IMR-90 (cell line): ENCODE results near the gene ATP8B2. TPM values are rescaled to one million over a fixed set of nuclear protein-coding genes. Genes with fewer than 3 reads are reported as not detected.

ENCODE experiments used
- ATAC-seq: fragments of 200-7000 bp; cut with Tn5 transposase; 2 replicates; pipeline ENCODE4 v1.9.1; 2020; ENCODE audit warnings: low read depth, mild to moderate bottlenecking, moderate library complexity
- BruUV-seq: library from RNA; stranded (reverse); fragments of 400-500 nt; replicated peaks from 2 replicates; lab custom pipeline; 2021; lab: Mats Ljungman, UMichigan
- CTCF ChIA-PET: fragments of 300-600 bp; formaldehyde crosslinking; extraction: SDS; loops from one replicate; lab custom pipeline; 2021; ENCODE audit warnings: antibody characterized with exemption; lab: Yijun Ruan, JAX
- POLR2A ChIA-PET: fragments of 300-600 bp; sonication (Branson Sonifier 250); formaldehyde crosslinking; loops from one replicate; lab custom pipeline; 2022; ENCODE audit warnings: antibody characterized with exemption; ENCODE audit not compliant: unreplicated experiment; lab: Charles Lee
- DNase-seq: peaks from one replicate; pipeline ENCODE4 v3.0.0; 2013
- H2AFZ ChIP-seq: replicated peaks from 2 replicates; pipeline ENCODE3; 2013; ENCODE audit warnings: low read length, mild to moderate bottlenecking; ENCODE audit not compliant: poor library complexity
- H2AK5ac ChIP-seq: 2 replicates; pipeline ENCODE4 v1.6.1; 2013; ENCODE audit warnings: low read depth, low read length, inconsistent platforms
- H2AK9ac ChIP-seq: replicated peaks from 2 replicates; pipeline ENCODE3; 2013; ENCODE audit warnings: mild to moderate bottlenecking, low read depth, low read length, moderate library complexity; ENCODE audit not compliant: poor library complexity
- H2BK120ac ChIP-seq: 2 replicates; pipeline ENCODE4 v1.6.1; 2013; ENCODE audit warnings: low read depth, low read length, inconsistent platforms
- H2BK15ac ChIP-seq: 3 replicates; pipeline ENCODE4 v1.6.1; 2013; ENCODE audit warnings: low read depth, low read length, inconsistent platforms
- H2BK20ac ChIP-seq: 2 replicates; pipeline ENCODE4 v1.6.1; 2013; ENCODE audit warnings: low read depth, mild to moderate bottlenecking, inconsistent platforms, low read length, moderate library complexity
- H2BK5ac ChIP-seq: 2 replicates; pipeline ENCODE4 v1.6.1; 2013; ENCODE audit warnings: mild to moderate bottlenecking, low read depth, low read length, inconsistent platforms; ENCODE audit not compliant: poor library complexity, severe bottlenecking
- H3K14ac ChIP-seq: replicated peaks from 2 replicates; pipeline ENCODE4 v1.6.1; 2013; ENCODE audit warnings: low read depth, low read length, inconsistent platforms
- H3K18ac ChIP-seq: 2 replicates; pipeline ENCODE4 v1.6.1; 2013; ENCODE audit warnings: low read depth, low read length, control low read depth
- H3K23ac ChIP-seq: 2 replicates; pipeline ENCODE4 v1.6.1; 2013; ENCODE audit warnings: low read depth, low read length, inconsistent platforms
- H3K27ac ChIP-seq: 2 replicates; pipeline ENCODE4 v1.5.1; 2013; ENCODE audit warnings: mild to moderate bottlenecking, control low read depth, low read length; ENCODE audit not compliant: insufficient read depth
- H3K27me3 ChIP-seq: 2 replicates; pipeline ENCODE4 v1.6.1; 2013; ENCODE audit warnings: low read length; ENCODE audit not compliant: control insufficient read depth, insufficient read depth
- H3K36me3 ChIP-seq: 2 replicates; pipeline ENCODE4 v1.6.1; 2013; ENCODE audit warnings: low read length, mixed read lengths; ENCODE audit not compliant: control insufficient read depth, insufficient read depth
- H3K4ac ChIP-seq: 2 replicates; pipeline ENCODE4 v1.6.1; 2013; ENCODE audit warnings: low read depth, low read length, inconsistent platforms
- H3K4me1 ChIP-seq: 2 replicates; pipeline ENCODE4 v1.6.1; 2013; ENCODE audit warnings: low read length, mixed read lengths; ENCODE audit not compliant: control insufficient read depth, insufficient read depth
- H3K4me2 ChIP-seq: 2 replicates; pipeline ENCODE4 v1.6.1; 2013; ENCODE audit warnings: low read depth, mild to moderate bottlenecking, control low read depth, low read length, moderate library complexity
- H3K4me3 ChIP-seq: 2 replicates; pipeline ENCODE4 v1.5.1; 2013; ENCODE audit warnings: low read depth, mild to moderate bottlenecking, control low read depth, low read length, moderate library complexity; ENCODE audit not compliant: insufficient read depth
- H3K56ac ChIP-seq: 2 replicates; pipeline ENCODE4 v1.6.1; 2013; ENCODE audit warnings: low read length, inconsistent platforms; ENCODE audit not compliant: insufficient read depth; ENCODE audit errors: extremely low read depth
- H3K79me1 ChIP-seq, 2 experiments: 2 replicates each; pipeline ENCODE4 v1.6.1; 2013; ENCODE audit warnings: low read length in 2 of 2, inconsistent platforms in 1 of 2, low read depth in 1 of 2
- H3K9ac ChIP-seq: 2 replicates; pipeline ENCODE4 v1.6.1; 2013; ENCODE audit warnings: low read depth, low read length, control low read depth
- H3K9me1 ChIP-seq: 2 replicates; pipeline ENCODE4 v1.6.1; 2013; ENCODE audit warnings: low read length, inconsistent platforms; ENCODE audit not compliant: insufficient read depth
- H3K9me3 ChIP-seq: 2 replicates; pipeline ENCODE4 v1.6.1; 2013; ENCODE audit warnings: low read length; ENCODE audit not compliant: control insufficient read depth, insufficient read depth
- H4K20me1 ChIP-seq: 2 replicates; pipeline ENCODE4 v1.6.1; 2013; ENCODE audit warnings: low read length, inconsistent platforms; ENCODE audit not compliant: insufficient read depth
- H4K5ac ChIP-seq: 2 replicates; pipeline ENCODE4 v1.6.1; 2013; ENCODE audit warnings: mild to moderate bottlenecking, low read depth, low read length, control low read depth
- H4K8ac ChIP-seq, 2 experiments: 2 replicates each; pipeline ENCODE4 v1.6.1; 2013; ENCODE audit warnings: low read depth in 2 of 2, low read length in 2 of 2, control low read depth in 1 of 2, inconsistent platforms in 1 of 2
- H4K91ac ChIP-seq: 2 replicates; pipeline ENCODE4 v1.6.1; 2013; ENCODE audit warnings: low read depth, low read length, inconsistent platforms; ENCODE audit not compliant: insufficient read depth
- CTCF ChIP-seq: conservative IDR thresholded peaks from 2 replicates; pipeline ENCODE4 v1.5.1; 2012; ENCODE audit warnings: mild to moderate bottlenecking, low read depth, low read length, improper control_type of control experiment
- FOS ChIP-seq: fragments of 150-350 bp; IDR thresholded peaks from 2 replicates; pipeline ENCODE4 v1.6.1; 2016; ENCODE audit warnings: low read depth, low read length
- MAFK ChIP-seq: IDR thresholded peaks from 2 replicates; pipeline ENCODE4 v1.6.1; 2012; ENCODE audit warnings: low read depth, low read length, improper control_type of control experiment
- NFE2L2 ChIP-seq: fragments of 150-350 bp; IDR thresholded peaks from 2 replicates; pipeline ENCODE4 v1.6.1; 2016; ENCODE audit warnings: low read depth, mild to moderate bottlenecking, low read length
- RAD21 ChIP-seq: IDR thresholded peaks from 2 replicates; pipeline ENCODE4 v1.6.1; 2012; ENCODE audit warnings: low read length, improper control_type of control experiment
- WGBS, 2 experiments: methylation state at CpG; one replicate each; pipeline versions ENCODE4 v1.1.5 to v1.1.7; 2013; ENCODE audit warnings: missing lambda C conversion rate in 2 of 2; ENCODE audit not compliant: insufficient read length in 1 of 2; ENCODE audit errors: extremely low coverage in 2 of 2; 5-methylcytosine and 5-hydroxymethylcytosine counted together
- dilution Hi-C: fragments of 300-500 bp; cut with HindIII; formaldehyde crosslinking; loops from one replicate; pipeline ENCODE4 v1.14.3; 2018; ENCODE audit warnings: low sequenced_read_pairs; ENCODE audit not compliant: unreplicated experiment
- in situ Hi-C: fragments of 300-500 bp; cut with MboI; formaldehyde crosslinking; loops from 3 replicates; pipeline ENCODE4 v1.14.3; 2019; ENCODE audit warnings: low sequenced_read_pairs, inconsistent platforms, mixed read lengths
- intact Hi-C: fragments of 100-400 bp; cut with micrococcal nuclease; formaldehyde crosslinking; loops from 2 replicates; pipeline ENCODE4 v1.10.0; 2022
- polyA plus RNA-seq, 3 experiments: library from polyadenylated mRNA; depleted of rRNA; stranded (reverse); fragments of >200 nt; gene quantifications; 2 replicates each; pipeline ENCODE4 v1.2.3, GENCODE V29; 2012; ENCODE audit warnings: low replicate concordance in 1 of 3
- total RNA-seq: library from RNA; depleted of rRNA; stranded (reverse); fragments of >200 nt; gene quantifications from 2 replicates; pipeline ENCODE4 v1.2.3, GENCODE V29; 2012

ATP8B2 gene
- total and polyA plus RNA-seq, 2 of the 4 experiments (the other 2 are of a cell fraction) = 79.4 to 91.0 TPM

GRCh38 chr1:154384650-154385489 lies 59.5 kb downstream of the ATP8B2 start:
- 67% methylated on average over 1 of the region's 8 CpGs; no CpG with 5 or more reads in 1 of the 2 experiments for WGBS, 2 experiments
- no peak for DNase-seq
- intact Hi-C loops = no loop called here

More at GRCh38 chr1:154384650-154385489, 59.5 kb downstream of the ATP8B2 start:
- no peak overlapping the region for H3K14ac ChIP-seq
- no peak overlapping the region for H2BK5ac ChIP-seq
- H2AK5ac ChIP-seq = no peak overlapping the region
- H3K27me3 ChIP-seq = peaks cover 26% of the 10 kb centered on the region
- in situ Hi-C loops (no loop called here), dilution Hi-C loops (no loop called here)
- H3K23ac ChIP-seq = no peak overlapping the region
- peaks cover 3% of the 10 kb centered on the region; the same call in 1 of the 2 replicates for H3K9me1 ChIP-seq
- H3K56ac ChIP-seq = no peak overlapping the region
- no peak overlapping the region for H3K18ac ChIP-seq
- H2BK15ac ChIP-seq = no peak overlapping the region
- no peak overlapping the region for H3K4ac ChIP-seq
- H3K4me2 ChIP-seq = no peak overlapping the region
- H4K91ac ChIP-seq = no peak overlapping the region
- ATAC-seq = no peak
- H3K79me1 ChIP-seq = no peaks in the 10 kb centered on the region
- no peak overlapping the region for H3K4me3 ChIP-seq
- no peak overlapping the region for H4K5ac ChIP-seq
- H3K9ac ChIP-seq = no peak overlapping the region
- no peak overlapping the region for H4K8ac ChIP-seq
- no peak for TF ChIP-seq CTCF
- no peak for TF ChIP-seq FOS
- TF ChIP-seq NFE2L2 = no peak
- no peak for TF ChIP-seq MAFK
- no peak for TF ChIP-seq RAD21
- ChIA-PET CTCF (interaction anchor here (0.6 kb wide), 1 partner anchor 49 kb away, joined by 4 read pairs; no protein-coding TSS in a partner anchor), POLR2A (no interaction called here)
- no peak overlapping the region for H2AK9ac ChIP-seq
- H3K4me1 ChIP-seq = no peaks in the 10 kb centered on the region
- no TSS peak for BruUV-seq
- no peak overlapping the region for H2AFZ ChIP-seq
- no peak overlapping the region for H3K27ac ChIP-seq
- no peaks in the 10 kb centered on the region for H3K36me3 ChIP-seq
- no peaks in the 10 kb centered on the region for H3K9me3 ChIP-seq
- no peaks in the 10 kb centered on the region for H4K20me1 ChIP-seq
- no peak overlapping the region for H2BK20ac ChIP-seq
- H2BK120ac ChIP-seq = no peak overlapping the region
